GM18519 (cell line): ENCODE data around the gene HOXA9.

Source experiments
- ATAC-seq: cut with Tn5 transposase; IDR thresholded peaks from one replicate; pipeline ENCODE4 v1.9.1; 2021; ENCODE audit warnings: mild to moderate bottlenecking, moderate library complexity; ENCODE audit not compliant: unreplicated experiment, low FRiP score

Gene HOXA9

DNA sequence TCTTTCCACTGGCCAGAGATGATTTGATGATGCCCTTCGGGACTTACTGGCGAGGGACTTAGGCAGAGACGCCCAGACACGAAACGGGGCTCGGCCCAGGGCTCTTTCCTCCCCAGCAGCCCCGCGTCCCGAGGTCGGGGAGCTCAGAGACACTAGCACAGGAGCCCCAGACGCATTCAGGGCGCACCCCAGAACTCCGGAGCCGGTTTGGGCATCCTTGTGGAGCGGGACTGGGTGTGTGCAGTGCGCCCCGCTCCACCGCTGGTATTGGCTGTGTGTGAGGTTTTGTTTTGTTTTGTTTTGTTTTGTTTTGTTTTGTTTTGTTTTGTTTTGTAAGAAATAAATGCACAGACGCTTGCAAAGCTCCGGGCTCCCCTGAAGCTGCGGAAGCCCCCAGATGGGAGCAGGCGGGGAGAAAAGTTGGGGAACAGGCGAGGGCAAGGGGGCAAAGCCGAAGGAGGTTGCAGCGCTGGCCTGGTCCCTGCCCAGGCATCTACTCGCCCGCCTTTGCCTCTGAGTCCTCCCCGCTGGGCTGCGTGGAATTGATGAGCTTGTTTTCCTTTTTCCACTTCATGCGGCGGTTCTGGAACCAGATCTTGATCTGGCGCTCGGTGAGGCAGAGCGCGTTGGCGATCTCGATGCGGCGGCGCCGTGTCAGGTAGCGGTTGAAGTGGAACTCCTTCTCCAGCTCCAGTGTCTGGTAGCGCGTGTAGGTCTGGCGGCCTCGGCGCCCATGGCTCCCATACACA is 20.0 kb downstream of the HOXA9 start:
- ATAC-seq, result no peak

DNA sequence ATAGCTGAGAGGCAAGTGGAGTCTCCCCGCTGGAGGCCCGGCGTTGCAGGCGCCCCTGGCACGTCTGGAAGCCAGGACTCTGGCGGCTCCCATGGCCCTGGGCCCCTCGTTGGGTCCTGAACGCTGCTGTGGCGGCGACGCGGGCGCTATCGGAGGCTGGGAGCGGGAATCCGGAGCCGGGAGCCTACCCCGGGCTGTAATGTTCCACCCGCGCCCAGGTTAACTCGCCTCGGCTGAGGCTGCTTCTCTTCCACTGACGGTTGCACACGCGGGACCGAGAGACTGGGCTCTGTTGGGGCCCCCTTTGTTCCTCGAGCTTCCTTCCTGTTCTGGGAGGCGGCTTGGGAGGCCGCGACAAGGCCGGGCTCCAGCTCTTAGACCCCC is 20.6 kb downstream of the HOXA9 start:
- ATAC-seq, result no peak

DNA sequence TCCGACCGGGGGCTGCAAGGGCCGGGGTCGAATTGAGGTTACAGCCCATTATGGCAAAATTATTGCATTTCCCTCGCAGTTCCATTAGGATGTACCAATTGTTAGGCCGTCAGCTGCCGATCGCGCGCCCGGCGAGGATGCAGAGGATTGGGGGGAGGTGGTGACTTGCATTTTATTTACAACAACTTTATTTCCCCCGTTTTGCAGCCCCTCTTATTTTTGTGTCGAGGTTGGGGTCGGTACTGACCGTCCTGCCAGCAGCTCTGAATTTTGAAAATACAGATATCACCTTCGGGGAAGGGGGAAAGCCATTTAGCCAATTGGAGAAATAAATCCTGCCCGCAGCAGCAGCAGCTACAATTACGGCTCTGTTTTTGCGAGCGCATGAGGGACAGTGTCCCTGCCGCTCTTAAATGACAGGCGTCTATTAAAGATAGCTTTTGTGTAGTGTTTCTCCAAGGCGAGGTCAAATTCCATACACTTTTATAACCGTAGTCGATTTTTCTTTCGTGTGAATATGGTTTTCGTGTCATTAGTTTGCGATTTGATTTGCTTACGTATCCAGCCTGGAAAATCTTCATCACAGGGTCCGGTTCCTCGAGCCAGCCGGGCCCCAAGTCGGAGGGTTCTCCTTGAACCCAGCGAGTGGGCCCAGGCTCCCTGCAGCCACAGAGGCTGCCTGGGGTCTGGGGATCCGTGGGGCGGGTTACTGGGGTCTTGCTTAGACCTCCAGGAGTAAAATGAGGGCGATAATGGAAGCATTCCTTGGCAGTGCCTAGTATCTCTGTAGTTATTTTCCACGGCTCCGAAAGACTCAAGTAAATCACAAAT is 21.2 kb downstream of the HOXA9 start:
- no peak for ATAC-seq

DNA sequence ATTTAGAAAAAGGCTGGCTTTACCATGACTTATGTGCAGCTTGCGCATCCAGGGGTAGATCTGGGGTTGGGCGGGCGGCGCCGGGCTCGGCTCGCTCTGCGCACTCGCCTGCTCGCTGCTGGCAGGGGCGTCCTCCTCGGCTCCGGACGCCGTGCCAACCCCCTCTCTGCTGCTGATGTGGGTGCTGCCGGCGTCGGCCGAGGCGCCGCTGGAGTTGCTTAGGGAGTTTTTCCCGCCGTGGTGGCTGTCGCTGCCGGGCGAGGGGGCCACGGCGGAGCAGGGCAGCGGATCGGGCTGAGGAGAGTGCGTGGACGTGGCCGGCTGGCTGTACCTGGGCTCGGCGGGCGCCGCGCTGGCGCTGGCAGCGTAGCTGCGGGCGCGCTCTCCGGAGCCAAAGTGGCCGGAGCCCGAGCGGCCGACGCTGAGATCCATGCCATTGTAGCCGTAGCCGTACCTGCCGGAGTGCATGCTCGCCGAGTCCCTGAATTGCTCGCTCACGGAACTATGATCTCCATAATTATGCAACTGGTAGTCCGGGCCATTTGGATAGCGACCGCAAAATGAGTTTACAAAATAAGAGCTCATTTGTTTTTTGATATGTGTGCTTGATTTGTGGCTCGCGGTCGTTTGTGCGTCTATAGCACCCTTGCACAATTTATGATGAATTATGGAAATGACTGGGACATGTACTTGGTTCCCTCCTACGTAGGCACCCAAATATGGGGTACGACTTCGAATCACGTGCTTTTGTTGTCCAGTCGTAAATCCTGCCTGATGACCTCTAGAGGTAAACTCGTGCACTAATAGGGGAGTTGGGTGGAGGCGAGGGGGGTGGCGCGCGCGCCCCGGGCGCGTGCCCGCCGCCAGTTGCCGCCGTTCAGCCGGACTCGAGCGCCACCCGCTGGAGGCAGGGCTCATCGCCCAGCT is 22.1 kb downstream of the HOXA9 start, which contains the start of gene HOXA5:
TSS of gene HOXA5 (minus strand) at position 659 of the 927 bp plus-strand sequence. CDS start at position 585, 74 bp downstream.
- ATAC-seq, result no peak

DNA sequence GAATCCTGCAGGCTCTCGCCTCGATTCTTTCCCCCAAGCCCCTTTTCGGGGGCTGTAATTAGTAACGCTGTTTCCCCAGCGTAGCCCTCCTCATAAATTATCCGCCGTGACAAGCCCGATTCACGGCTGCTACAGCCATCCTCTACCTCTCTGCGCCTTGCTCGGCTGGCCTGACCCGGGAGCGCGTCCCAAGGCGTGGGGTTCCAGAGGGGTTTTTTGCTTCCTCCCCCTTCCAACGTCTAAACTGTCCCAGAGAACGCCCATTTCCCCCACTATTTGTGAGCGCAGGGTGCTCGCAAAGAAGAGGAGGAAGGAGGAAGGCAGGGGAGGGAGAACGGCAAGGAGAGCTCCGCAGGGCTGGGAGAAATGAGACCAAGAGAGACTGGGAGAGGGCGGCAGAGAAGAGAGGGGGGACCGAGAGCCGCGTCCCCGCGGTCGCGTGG is 22.7 kb downstream of the HOXA9 start:
- no peak for ATAC-seq

DNA sequence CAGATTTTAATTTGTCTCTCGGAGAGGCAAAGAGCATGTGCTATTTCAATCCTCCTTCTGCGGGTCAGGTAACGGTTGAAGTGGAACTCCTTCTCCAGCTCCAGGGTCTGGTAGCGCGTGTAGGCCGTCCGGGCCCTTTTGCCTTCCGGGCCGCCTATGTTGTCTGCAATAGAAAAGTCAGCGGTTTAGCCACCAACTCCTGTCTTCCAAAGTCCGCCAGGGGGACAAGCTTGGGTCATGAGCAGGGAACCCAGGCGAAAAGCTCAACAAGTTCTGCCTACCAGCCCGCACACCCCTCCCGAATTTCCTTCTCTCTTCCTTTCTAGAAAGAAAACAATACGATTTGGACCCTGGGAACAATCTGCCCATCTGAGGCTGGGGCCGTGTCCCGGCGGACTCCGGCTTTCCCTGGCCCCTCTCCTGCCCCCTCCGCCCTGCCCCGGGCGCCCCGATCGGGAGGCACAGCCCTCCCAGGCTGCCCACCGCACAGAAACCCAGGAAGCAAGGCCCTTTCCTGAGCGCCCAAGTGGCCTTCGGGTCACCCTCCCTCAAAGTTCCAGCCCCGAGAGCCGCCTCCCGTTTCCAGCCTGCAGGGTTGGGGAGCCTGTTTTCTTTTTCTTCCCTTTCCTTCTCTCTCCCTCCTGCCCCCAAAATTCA is 23.3 kb downstream of the HOXA9 start:
- no peak for ATAC-seq

- ATAC-seq, result no peak
Measured at GRCh38 chr7:27141137-27141922, 24.0 kb downstream of the HOXA9 start.

DNA sequence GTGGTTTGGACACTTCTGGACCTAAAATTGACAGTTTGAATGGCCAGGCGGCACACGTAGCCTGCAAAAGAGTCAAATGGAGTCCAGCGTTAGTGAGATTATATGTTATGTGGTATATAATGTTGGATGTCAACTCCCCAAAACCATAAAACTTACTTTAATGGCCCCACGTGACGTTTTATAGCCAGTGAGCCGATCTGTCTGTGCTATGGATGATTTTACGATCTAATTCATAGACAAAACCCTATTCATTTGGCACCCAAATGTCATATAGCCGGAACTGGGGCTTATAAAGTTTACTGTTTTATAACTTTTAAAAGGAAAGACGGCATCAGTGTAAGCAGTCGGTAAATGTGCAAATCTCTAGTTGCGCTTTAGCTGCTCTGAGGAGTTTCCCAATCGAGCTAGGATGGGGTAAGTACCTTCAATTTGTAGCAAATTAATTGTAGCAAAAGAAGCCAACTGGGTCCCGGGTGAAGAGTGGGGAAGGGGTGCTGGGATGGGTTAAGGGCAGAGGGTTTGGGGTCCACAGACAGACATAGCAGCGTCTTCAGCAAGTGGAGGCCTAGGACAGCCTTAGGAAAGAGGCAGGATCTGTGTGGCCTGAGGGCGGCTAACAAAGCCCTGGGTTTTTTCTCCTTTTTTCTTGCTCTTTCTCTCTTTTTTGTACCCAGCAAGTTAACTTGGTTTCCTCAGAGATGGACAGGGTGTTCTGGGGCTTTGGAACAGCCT is 25.0 kb downstream of the HOXA9 start:
- ATAC-seq, result no peak

GRCh38 chr7:27139334-27140125 is 25.8 kb downstream of the HOXA9 start:
- no peak for ATAC-seq

DNA sequence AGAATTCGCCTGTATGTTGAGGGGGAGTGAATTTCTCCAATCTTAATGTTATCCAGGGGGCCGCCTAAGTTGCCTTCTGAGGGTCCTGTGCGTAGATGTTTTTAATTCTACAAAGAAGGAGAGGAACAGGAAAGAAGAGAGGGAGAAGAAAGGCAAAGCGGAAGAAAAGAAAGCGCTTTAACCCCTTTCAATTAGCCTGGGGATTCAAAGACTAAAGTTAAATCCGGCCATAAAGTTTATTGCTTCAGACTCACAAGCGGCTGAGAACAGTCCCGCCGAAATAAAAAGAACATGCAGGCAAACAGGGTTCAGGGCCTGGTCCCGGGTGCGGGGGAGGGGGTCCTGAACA is 26.4 kb downstream of the HOXA9 start:
- no peak for ATAC-seq

DNA sequence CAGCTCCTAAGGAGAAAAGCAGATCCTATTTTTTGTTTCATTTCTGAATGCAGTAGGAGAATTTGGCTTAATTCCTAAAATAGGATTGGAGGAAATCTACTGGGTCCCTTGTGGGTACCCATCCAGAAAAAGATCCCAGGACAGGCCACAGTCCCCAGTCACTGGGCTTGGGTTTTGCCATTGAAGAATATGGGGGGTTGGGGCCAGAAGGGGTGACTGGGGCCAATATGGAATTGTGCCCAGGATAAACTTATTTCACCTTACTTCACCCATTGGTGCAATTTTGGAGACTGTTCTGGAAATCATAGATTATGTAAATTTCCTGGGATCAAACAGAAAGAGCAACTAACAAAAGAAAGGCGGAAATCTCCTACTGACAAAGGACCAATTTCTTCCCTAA is 26.9 kb downstream of the HOXA9 start:
- ATAC-seq, result no peak

GRCh38 chr7:27137640-27138315 is 27.6 kb downstream of the HOXA9 start:
- no peak for ATAC-seq

DNA sequence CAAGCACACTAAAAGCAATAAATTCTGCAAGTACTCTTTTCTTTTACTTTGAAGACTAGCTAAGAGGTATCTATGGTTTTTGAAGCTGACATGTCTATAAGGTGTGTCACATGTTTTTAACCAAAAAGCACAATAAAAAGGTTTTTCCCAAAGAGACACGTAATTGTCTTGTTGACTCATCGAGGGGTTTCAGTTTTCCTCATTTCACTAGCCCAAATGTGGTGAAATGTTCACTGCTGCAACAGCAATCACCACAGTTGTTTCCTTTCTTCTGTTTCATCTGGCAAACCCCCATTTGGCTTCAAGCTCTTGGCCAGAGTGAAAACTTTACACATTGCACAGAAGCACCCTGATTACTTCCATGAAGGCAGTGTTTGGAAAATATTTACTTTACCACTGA is 30.9 kb downstream of the HOXA9 start:
- no peak for ATAC-seq

DNA sequence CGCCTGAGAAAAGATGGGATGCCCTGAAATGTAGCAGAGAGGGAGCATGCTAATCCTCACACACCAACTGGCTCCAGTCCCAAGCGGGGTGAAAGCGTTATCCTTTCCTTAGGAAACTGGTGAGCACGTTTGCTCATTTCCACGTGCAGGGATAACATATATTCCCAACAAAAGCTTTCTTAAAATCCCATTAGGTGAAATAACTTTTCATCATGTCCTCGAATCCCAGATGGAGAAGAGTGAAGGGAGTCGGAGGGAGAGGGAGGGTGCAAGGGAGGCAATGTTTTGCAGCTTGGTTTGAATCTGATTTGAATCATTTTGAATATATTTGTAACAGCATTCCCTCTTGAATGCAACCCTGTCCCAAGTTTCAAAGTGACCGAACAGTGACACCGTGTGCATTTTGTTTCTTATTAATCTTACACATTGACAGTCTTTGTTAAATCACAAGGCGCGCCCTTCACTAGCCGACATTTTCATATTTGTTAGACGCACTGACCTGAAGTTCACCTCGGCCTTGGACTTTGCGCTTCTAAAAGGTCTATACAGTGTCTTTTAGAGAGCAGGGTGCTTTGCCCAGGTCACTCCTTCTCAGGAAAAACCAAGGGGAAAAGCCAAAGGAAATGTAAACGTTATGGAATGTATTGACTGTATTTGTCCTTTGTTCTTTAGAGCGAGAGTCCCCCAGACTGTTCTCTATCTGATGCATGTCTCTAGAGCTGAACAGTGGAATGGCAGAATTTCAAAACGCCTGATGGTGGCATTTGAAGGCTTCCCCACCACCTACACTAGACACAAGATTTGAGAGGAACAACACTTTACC is 31.7 kb downstream of the HOXA9 start:
- ATAC-seq, result no peak

DNA sequence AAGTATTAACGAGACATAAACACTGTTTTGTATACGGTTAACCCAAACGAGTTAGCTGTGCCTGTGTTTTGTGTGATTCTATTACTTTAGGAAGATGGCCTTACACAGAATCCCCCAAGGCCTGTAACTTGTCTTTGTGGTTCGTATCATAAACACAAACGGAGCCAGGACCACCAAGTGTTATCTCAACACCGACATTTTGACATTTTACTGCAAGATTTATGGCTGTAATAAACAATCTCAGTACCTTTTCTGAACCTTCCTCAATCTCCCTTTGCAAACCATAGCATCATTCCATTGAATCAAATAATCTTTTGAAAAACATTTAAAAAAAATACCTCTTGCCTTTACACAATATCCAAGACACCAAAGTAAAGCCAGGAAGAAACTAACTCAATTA is 32.4 kb downstream of the HOXA9 start:
- ATAC-seq, result no peak

- no peak for ATAC-seq
Measured at GRCh38 chr7:27132214-27132613, 33.1 kb downstream of the HOXA9 start.

- no peak for ATAC-seq
Measured at GRCh38 chr7:27131390-27131819, 33.9 kb downstream of the HOXA9 start.
